HEK293 (cell line): ENCODE results near the gene FSHR.

Source experiments
- HOXC10 ChIP-seq: sonication (generic); formaldehyde crosslinking; IDR thresholded peaks from 2 replicates; pipeline ENCODE4 v1.8.1; 2023; ENCODE audit warnings: mild to moderate bottlenecking, missing genetic modification reagents
- HOXD13 ChIP-seq: sonication (generic); formaldehyde crosslinking; IDR thresholded peaks from 2 replicates; pipeline ENCODE4 v1.8.0; 2022; ENCODE audit warnings: missing genetic modification reagents, borderline replicate concordance
- TRIM28 ChIP-seq: IDR thresholded peaks from 2 replicates; pipeline ENCODE4 v1.6.1; 2011; ENCODE audit warnings: low read length, control low read depth, borderline replicate concordance
- YY1 ChIP-seq: fragments of 450-650 bp; formaldehyde crosslinking; IDR thresholded peaks from 2 replicates; pipeline ENCODE4 v1.5.1; 2018; ENCODE audit warnings: missing biosample characterization, missing genetic modification characterization
- ZNF341 ChIP-seq: fragments of 450-650 bp; formaldehyde crosslinking; IDR thresholded peaks from 2 replicates; pipeline ENCODE4; 2016; ENCODE audit warnings: low read depth, missing biosample characterization, missing genetic modification characterization
- ZNF561 ChIP-seq: fragments of 450-650 bp; IDR thresholded peaks from 2 replicates; pipeline ENCODE4 v1.5.1; 2018; ENCODE audit warnings: missing biosample characterization, missing genetic modification characterization, borderline replicate concordance
- ZNF776 ChIP-seq: fragments of 450-650 bp; formaldehyde crosslinking; IDR thresholded peaks from 2 replicates; pipeline ENCODE4 v1.5.0; 2017; ENCODE audit warnings: missing biosample characterization, missing genetic modification characterization, borderline replicate concordance
- TF ChIP-seq, protein P1 (sequence below): fragments of 450-650 bp; formaldehyde crosslinking; IDR thresholded peaks from 2 replicates; pipeline ENCODE4 v1.5.1; 2016; ENCODE audit warnings: missing biosample characterization, missing genetic modification characterization
- TF ChIP-seq, protein P2 (sequence below): fragments of 450-650 bp; formaldehyde crosslinking; IDR thresholded peaks from 2 replicates; pipeline ENCODE4 v1.5.1; 2016; ENCODE audit warnings: missing biosample characterization, missing genetic modification characterization
- TF ChIP-seq, protein P3 (sequence below): fragments of 450-650 bp; formaldehyde crosslinking; IDR thresholded peaks from 2 replicates; pipeline ENCODE4 v1.5.1; 2016; ENCODE audit warnings: missing biosample characterization, missing genetic modification characterization

DNA sequence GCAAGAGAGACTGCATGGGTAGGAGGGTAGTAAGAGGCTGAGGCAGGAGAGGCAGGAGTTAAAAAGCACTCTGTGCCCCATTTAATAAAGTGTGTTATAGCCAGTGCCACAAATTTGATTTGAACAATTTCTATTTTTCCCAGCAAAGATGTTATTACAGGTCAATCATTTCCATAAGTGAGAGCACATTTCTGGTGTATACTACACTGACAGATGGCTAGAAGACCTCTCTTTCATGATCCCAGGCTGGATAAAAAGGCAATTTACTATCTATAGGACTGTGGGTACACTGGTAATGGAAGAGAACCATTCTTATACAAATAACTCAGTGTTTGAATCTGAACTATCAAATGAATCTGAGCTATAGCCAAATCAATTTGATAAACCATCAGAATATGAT is 176.2 kb downstream of the FSHR start:
- TF ChIP-seq HOXD13 (CRISPR knock-in tag) (no peak), ZNF776 (tag by site-specific recombination) (no peak), HOXC10 (no peak), ZNF561 (tag by site-specific recombination) (no peak), ZNF341 (tag by site-specific recombination) (no peak), TRIM28 (no peak), YY1 (no peak)
- TF ChIP-seq, protein P1, sequence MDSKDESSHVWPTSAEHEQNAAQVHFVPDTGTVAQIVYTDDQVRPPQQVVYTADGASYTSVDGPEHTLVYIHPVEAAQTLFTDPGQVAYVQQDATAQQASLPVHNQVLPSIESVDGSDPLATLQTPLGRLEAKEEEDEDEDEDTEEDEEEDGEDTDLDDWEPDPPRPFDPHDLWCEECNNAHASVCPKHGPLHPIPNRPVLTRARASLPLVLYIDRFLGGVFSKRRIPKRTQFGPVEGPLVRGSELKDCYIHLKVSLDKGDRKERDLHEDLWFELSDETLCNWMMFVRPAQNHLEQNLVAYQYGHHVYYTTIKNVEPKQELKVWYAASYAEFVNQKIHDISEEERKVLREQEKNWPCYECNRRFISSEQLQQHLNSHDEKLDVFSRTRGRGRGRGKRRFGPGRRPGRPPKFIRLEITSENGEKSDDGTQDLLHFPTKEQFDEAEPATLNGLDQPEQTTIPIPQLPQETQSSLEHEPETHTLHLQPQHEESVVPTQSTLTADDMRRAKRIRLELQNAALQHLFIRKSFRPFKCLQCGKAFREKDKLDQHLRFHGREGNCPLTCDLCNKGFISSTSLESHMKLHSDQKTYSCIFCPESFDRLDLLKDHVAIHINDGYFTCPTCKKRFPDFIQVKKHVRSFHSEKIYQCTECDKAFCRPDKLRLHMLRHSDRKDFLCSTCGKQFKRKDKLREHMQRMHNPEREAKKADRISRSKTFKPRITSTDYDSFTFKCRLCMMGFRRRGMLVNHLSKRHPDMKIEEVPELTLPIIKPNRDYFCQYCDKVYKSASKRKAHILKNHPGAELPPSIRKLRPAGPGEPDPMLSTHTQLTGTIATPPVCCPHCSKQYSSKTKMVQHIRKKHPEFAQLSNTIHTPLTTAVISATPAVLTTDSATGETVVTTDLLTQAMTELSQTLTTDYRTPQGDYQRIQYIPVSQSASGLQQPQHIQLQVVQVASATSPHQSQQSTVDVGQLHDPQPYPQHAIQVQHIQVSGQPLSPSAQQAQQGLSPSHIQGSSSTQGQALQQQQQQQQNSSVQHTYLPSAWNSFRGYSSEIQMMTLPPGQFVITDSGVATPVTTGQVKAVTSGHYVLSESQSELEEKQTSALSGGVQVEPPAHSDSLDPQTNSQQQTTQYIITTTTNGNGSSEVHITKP, result no peak
- TF ChIP-seq, protein P2, sequence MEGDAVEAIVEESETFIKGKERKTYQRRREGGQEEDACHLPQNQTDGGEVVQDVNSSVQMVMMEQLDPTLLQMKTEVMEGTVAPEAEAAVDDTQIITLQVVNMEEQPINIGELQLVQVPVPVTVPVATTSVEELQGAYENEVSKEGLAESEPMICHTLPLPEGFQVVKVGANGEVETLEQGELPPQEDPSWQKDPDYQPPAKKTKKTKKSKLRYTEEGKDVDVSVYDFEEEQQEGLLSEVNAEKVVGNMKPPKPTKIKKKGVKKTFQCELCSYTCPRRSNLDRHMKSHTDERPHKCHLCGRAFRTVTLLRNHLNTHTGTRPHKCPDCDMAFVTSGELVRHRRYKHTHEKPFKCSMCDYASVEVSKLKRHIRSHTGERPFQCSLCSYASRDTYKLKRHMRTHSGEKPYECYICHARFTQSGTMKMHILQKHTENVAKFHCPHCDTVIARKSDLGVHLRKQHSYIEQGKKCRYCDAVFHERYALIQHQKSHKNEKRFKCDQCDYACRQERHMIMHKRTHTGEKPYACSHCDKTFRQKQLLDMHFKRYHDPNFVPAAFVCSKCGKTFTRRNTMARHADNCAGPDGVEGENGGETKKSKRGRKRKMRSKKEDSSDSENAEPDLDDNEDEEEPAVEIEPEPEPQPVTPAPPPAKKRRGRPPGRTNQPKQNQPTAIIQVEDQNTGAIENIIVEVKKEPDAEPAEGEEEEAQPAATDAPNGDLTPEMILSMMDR (tag by site-specific recombination), result no peak
- TF ChIP-seq, protein P3, sequence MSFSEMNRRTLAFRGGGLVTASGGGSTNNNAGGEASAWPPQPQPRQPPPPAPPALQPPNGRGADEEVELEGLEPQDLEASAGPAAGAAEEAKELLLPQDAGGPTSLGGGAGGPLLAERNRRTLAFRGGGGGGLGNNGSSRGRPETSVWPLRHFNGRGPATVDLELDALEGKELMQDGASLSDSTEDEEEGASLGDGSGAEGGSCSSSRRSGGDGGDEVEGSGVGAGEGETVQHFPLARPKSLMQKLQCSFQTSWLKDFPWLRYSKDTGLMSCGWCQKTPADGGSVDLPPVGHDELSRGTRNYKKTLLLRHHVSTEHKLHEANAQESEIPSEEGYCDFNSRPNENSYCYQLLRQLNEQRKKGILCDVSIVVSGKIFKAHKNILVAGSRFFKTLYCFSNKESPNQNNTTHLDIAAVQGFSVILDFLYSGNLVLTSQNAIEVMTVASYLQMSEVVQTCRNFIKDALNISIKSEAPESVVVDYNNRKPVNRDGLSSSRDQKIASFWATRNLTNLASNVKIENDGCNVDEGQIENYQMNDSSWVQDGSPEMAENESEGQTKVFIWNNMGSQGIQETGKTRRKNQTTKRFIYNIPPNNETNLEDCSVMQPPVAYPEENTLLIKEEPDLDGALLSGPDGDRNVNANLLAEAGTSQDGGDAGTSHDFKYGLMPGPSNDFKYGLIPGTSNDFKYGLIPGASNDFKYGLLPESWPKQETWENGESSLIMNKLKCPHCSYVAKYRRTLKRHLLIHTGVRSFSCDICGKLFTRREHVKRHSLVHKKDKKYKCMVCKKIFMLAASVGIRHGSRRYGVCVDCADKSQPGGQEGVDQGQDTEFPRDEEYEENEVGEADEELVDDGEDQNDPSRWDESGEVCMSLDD, result no peak
